B cell (primary cell): ENCODE measurements around the gene EBP.

Experiments
- EZH2 ChIP-seq: IDR thresholded peaks from 2 replicates; pipeline ENCODE4 v1.6.1; 2012; ENCODE audit warnings: borderline replicate concordance, low read depth, mild to moderate bottlenecking, moderate library complexity, low read length; ENCODE audit not compliant: insufficient read depth, poor library complexity, severe bottlenecking
- TF ChIP-seq, protein P1 (sequence below): fragments of 200-600 bp; IDR thresholded peaks from one replicate; pipeline ENCODE4 v1.8.0; 2022; ENCODE audit warnings: antibody characterized with exemption, mild to moderate bottlenecking

DNA sequence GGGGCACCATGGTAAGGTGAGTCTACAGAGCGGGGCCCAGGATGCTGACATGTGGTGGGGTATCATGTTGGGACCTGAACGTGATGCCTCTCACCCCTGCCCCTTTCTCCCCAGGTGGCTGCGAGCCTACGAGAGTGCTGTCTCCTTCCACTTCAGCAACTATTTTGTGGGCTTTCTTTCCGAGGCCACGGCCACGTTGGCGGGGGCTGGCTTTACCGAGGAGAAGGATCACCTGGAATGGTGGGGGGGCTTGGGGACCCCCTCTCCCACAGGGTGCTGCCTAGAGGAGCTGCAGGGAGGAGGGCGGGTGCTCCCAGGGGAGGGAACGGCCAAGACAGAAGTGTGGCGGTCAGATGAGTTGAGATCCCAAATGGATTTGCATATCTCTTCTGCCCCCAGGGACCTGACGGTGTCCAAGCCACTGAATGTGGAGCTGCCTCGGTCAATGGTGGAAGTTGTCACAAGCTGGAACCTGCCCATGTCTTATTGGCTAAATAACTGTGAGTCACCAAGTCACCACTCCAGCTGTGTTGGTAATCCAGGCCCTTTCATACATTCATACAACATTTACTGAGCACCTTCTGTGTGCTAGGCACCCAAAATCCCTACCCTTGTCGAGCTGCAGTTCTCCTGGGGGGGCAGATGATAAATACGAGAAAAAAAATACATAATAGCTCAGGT is 7.3 kb upstream of the EBP start:
- TF ChIP-seq, protein P1, sequence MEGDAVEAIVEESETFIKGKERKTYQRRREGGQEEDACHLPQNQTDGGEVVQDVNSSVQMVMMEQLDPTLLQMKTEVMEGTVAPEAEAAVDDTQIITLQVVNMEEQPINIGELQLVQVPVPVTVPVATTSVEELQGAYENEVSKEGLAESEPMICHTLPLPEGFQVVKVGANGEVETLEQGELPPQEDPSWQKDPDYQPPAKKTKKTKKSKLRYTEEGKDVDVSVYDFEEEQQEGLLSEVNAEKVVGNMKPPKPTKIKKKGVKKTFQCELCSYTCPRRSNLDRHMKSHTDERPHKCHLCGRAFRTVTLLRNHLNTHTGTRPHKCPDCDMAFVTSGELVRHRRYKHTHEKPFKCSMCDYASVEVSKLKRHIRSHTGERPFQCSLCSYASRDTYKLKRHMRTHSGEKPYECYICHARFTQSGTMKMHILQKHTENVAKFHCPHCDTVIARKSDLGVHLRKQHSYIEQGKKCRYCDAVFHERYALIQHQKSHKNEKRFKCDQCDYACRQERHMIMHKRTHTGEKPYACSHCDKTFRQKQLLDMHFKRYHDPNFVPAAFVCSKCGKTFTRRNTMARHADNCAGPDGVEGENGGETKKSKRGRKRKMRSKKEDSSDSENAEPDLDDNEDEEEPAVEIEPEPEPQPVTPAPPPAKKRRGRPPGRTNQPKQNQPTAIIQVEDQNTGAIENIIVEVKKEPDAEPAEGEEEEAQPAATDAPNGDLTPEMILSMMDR: no peak
- TF ChIP-seq EZH2: no peak
